H9 (cell line): ENCODE data around the gene GAN. TPM values are rescaled to one million over a fixed set of nuclear protein-coding genes. Genes with fewer than 3 reads are reported as not detected.
A peak's percentile ranks its signal among the peaks of the same experiment; 100 is the strongest.

Experiments used
- DNase-seq: peaks from one replicate; pipeline ENCODE4 v3.0.0-alpha.2; 2017
- H2AFZ ChIP-seq: one replicate; pipeline ENCODE4 v1.6.1; 2013; ENCODE audit warnings: mild to moderate bottlenecking, low read length, control low read depth, moderate library complexity
- H2AK5ac ChIP-seq: 2 replicates; pipeline ENCODE4 v1.6.1; 2013; ENCODE audit warnings: low read length, control low read depth, mixed read lengths; ENCODE audit not compliant: insufficient read length
- H2BK120ac ChIP-seq: one replicate; pipeline ENCODE4 v1.6.1; 2013; ENCODE audit warnings: low read depth, mild to moderate bottlenecking, low read length, control low read depth, inconsistent platforms; ENCODE audit not compliant: poor library complexity, severe bottlenecking
- H2BK12ac ChIP-seq: 2 replicates; pipeline ENCODE4 v1.6.1; 2013; ENCODE audit warnings: low read length, control low read depth, mixed read lengths, low read depth; ENCODE audit not compliant: insufficient read length
- H2BK15ac ChIP-seq: 2 replicates; pipeline ENCODE4 v1.6.1; 2013; ENCODE audit warnings: low read depth, low read length, control low read depth
- H2BK20ac ChIP-seq: one replicate; pipeline ENCODE4 v1.6.1; 2013; ENCODE audit warnings: low read depth, mild to moderate bottlenecking, low read length, control low read depth, inconsistent platforms; ENCODE audit not compliant: poor library complexity, severe bottlenecking
- H2BK5ac ChIP-seq: 2 replicates; pipeline ENCODE4 v1.6.1; 2013; ENCODE audit warnings: low read length, control low read depth, mixed read lengths; ENCODE audit not compliant: insufficient read length
- H3K14ac ChIP-seq: 2 replicates; pipeline ENCODE4 v1.6.1; 2013; ENCODE audit warnings: low read length, control low read depth; ENCODE audit not compliant: insufficient read depth
- H3K18ac ChIP-seq: 2 replicates; pipeline ENCODE4 v1.6.1; 2013; ENCODE audit warnings: low read depth, mild to moderate bottlenecking, mixed read lengths, low read length, control low read depth; ENCODE audit not compliant: insufficient read length
- H3K23ac ChIP-seq: 2 replicates; pipeline ENCODE4 v1.6.1; 2013; ENCODE audit warnings: low read length, control low read depth, mixed read lengths, low read depth; ENCODE audit not compliant: insufficient read length
- H3K23me2 ChIP-seq: 2 replicates; pipeline ENCODE4 v1.6.1; 2013; ENCODE audit warnings: low read depth, mild to moderate bottlenecking, mixed read lengths, low read length, control low read depth; ENCODE audit not compliant: insufficient read length, poor library complexity, severe bottlenecking
- H3K27ac ChIP-seq: 2 replicates; pipeline ENCODE4 v1.5.1; 2013; ENCODE audit warnings: low read length, control low read depth, mixed read lengths, low read depth; ENCODE audit not compliant: insufficient read length
- H3K27me3 ChIP-seq: 2 replicates; pipeline ENCODE4 v1.6.1; 2013; ENCODE audit warnings: low read length, control low read depth, inconsistent platforms; ENCODE audit not compliant: insufficient read depth
- H3K4ac ChIP-seq: 2 replicates; pipeline ENCODE4 v1.6.1; 2013; ENCODE audit warnings: low read depth, mild to moderate bottlenecking, control low read depth, inconsistent platforms, low read length, moderate library complexity
- H3K4me1 ChIP-seq: 2 replicates; pipeline ENCODE4 v1.6.1; 2013; ENCODE audit warnings: low read length, control low read depth, inconsistent platforms; ENCODE audit not compliant: insufficient read depth
- H3K4me2 ChIP-seq: 2 replicates; pipeline ENCODE4 v1.6.1; 2013; ENCODE audit warnings: low read length, control low read depth, mixed read lengths; ENCODE audit not compliant: insufficient read length, insufficient read depth
- H3K56ac ChIP-seq: 2 replicates; pipeline ENCODE4 v1.6.1; 2013; ENCODE audit warnings: low read depth, mild to moderate bottlenecking, mixed read lengths, low read length, control low read depth; ENCODE audit not compliant: insufficient read length
- H3K79me1 ChIP-seq: 2 replicates; pipeline ENCODE4 v1.6.1; 2013; ENCODE audit warnings: low read depth, mild to moderate bottlenecking, moderate library complexity, low read length, control low read depth, inconsistent platforms; ENCODE audit not compliant: insufficient read depth, poor library complexity, severe bottlenecking
- H3K79me2 ChIP-seq: 2 replicates; pipeline ENCODE4 v1.6.1; 2013; ENCODE audit warnings: low read length, control low read depth, inconsistent platforms; ENCODE audit not compliant: insufficient read depth
- H3K9ac ChIP-seq: 2 replicates; pipeline ENCODE4 v1.6.1; 2013; ENCODE audit warnings: low read length, control low read depth, mixed read lengths; ENCODE audit not compliant: insufficient read length; ENCODE audit errors: extremely low read depth
- H3K9me3 ChIP-seq: one replicate; pipeline ENCODE4 v1.6.1; 2013; ENCODE audit warnings: low read depth, low read length, inconsistent platforms; ENCODE audit not compliant: control insufficient read depth
- H3T11ph ChIP-seq: one replicate; pipeline ENCODE4 v1.6.1; 2013; ENCODE audit warnings: mild to moderate bottlenecking, low read length, control low read depth, inconsistent platforms
- H4K20me1 ChIP-seq: one replicate; pipeline ENCODE4 v1.6.1; 2013; ENCODE audit not compliant: control insufficient read depth, insufficient read length, insufficient read depth
- H4K5ac ChIP-seq: 2 replicates; pipeline ENCODE4 v1.6.1; 2013; ENCODE audit warnings: low read depth, mild to moderate bottlenecking, mixed read lengths, low read length, control low read depth; ENCODE audit not compliant: insufficient read length
- H4K8ac ChIP-seq: replicated peaks from 2 replicates; pipeline ENCODE4 v1.6.1; 2013; ENCODE audit warnings: low read length, control low read depth, mixed read lengths, low read depth; ENCODE audit not compliant: insufficient read length
- H4K91ac ChIP-seq: 2 replicates; pipeline ENCODE4 v1.6.1; 2013; ENCODE audit warnings: low read depth, mild to moderate bottlenecking, moderate library complexity, mixed read lengths, low read length, control low read depth; ENCODE audit not compliant: insufficient read length
- H3K27ac Mint-ChIP-seq, 3 experiments: 2 replicates in 2 of 3; 3 replicates in 1 of 3; pipeline ENCODE4 v1.8.0; 2020 to 2021; ENCODE audit warnings: mixed read lengths in 3 of 3, mild to moderate bottlenecking in 1 of 3, moderate library complexity in 1 of 3
- H3K27me3 Mint-ChIP-seq: 2 replicates; pipeline ENCODE4 v1.8.0; 2021; ENCODE audit warnings: low read depth, mild to moderate bottlenecking, moderate library complexity, mixed read lengths
- H3K36me3 Mint-ChIP-seq, 3 experiments: 2 replicates in 2 of 3; 3 replicates in 1 of 3; pipeline ENCODE4 v1.8.0; 2020 to 2021; ENCODE audit warnings: low read depth in 3 of 3, mixed read lengths in 3 of 3; ENCODE audit not compliant: insufficient read depth in 1 of 3
- H3K4me1 Mint-ChIP-seq, 2 experiments: 2 replicates each; pipeline ENCODE4 v1.8.0; 2020; ENCODE audit warnings: mixed read lengths in 2 of 2
- H3K4me3 Mint-ChIP-seq, 2 experiments: 2 replicates in 1 of 2; 3 replicates in 1 of 2; pipeline ENCODE4 v1.8.0; 2020 to 2021; ENCODE audit warnings: mild to moderate bottlenecking in 2 of 2, mixed read lengths in 2 of 2, moderate library complexity in 1 of 2
- H3K9me3 Mint-ChIP-seq, 2 experiments: 2 replicates in 1 of 2; 3 replicates in 1 of 2; pipeline ENCODE4 v1.8.0; 2020; ENCODE audit warnings: mild to moderate bottlenecking in 2 of 2, mixed read lengths in 2 of 2, moderate library complexity in 1 of 2
- CTCF ChIP-seq: fragments of 200-600 bp; sonication (generic); conservative IDR thresholded peaks from 3 replicates; pipeline ENCODE4 v1.8.0; 2021; ENCODE audit warnings: antibody characterized with exemption, mild to moderate bottlenecking
- WGBS: extraction: QIAGEN DNeasy Blood & Tissue Kit; methylation state at CpG from one replicate; pipeline ENCODE4 v1.1.7; 2013; ENCODE audit warnings: missing lambda C conversion rate, low lambda C conversion rate, mixed read lengths; ENCODE audit not compliant: insufficient read length; ENCODE audit errors: extremely low coverage; 5-methylcytosine and 5-hydroxymethylcytosine counted together
- total RNA-seq: library from RNA; stranded (reverse); gene quantifications from 2 replicates; pipeline ENCODE4 v1.2.1, GENCODE V29; 2021

GAN gene
- total RNA-seq, 1 experiment from 2014 or later: 20.9 TPM

DNA sequence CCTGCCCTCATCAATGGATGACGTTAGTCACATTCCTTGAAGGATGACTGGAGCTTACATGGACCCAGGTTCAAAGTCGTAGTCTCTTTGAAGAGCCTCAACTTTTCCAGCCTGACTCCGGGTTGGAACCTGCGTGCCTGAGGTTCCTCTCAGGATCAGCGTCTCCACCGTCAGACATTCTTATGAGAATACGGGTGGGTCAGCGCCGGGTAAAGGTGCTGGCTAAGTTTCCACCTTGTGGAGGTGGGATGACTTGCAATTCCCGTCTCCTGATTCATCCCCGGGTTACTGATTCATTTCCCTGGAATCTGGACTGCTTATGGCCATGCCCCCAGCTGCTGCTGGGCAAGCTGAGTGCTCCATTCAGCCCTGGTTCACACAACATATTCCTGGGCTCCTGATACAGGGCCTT, 90.9 kb downstream of the GAN start:
- Histone ChIP-seq H2AFZ (no peak overlapping the region), H3K23ac (no peak overlapping the region), H3K23me2 (peaks cover 3% of the 10 kb centered on the region), H3K79me2 (no peaks in the 10 kb centered on the region), H4K5ac (no peak overlapping the region), H3K4ac (no peak overlapping the region), H3K27ac (no peak overlapping the region), H2BK15ac (no peak overlapping the region), H3K9me3 (no peaks in the 10 kb centered on the region), H3K27me3 (no peaks in the 10 kb centered on the region), H2BK5ac (no peak overlapping the region), H4K20me1 (no peaks in the 10 kb centered on the region), H3K4me1 (no peaks in the 10 kb centered on the region), H2BK120ac (no peak overlapping the region), H2BK20ac (no peak overlapping the region), H3K14ac (no peak overlapping the region), H3K79me1 (no peaks in the 10 kb centered on the region), H2AK5ac (no peak overlapping the region), H3K4me2 (no peak overlapping the region), H3K9ac (no peak overlapping the region), H4K91ac (no peak overlapping the region), H2BK12ac (no peak overlapping the region), H3T11ph (no peak overlapping the region), H3K18ac (no peak overlapping the region), H4K8ac (no peak overlapping the region), H3K56ac (no peak overlapping the region)
- Mint-ChIP-seq H3K36me3 (no peaks in the 10 kb centered on the region), H3K27me3 (peaks cover 21% of the 10 kb centered on the region), H3K9me3 (peaks cover 0 to 4% of the 10 kb centered on the region in 2 experiments; a peak in 2 of 5 replicates), H3K4me1 (peaks cover 5 to 8% of the 10 kb centered on the region in 2 experiments), H3K4me3 (no peak overlapping the region), H3K27ac (no peak overlapping the region; a peak in 1 of 7 replicates)
- WGBS: no CpG with 5 or more reads among the region's 11 CpGs
- TF ChIP-seq CTCF: peak; percentile 52; the same call in 2 of the 3 replicates
- peak; percentile 69 for DNase-seq
